GM19328 (cell line): ENCODE measurements around the gene VARS1.
A peak's percentile ranks its signal among the peaks of the same experiment; 100 is the strongest.
"Not testable (repeated sequence)": the region's sequence is repeated elsewhere in the genome, so short reads cannot be mapped to it uniquely, and the experiment has no call there.

ENCODE experiments used
- ATAC-seq: cut with Tn5 transposase; IDR thresholded peaks from one replicate; pipeline ENCODE4 v1.9.1; 2021; ENCODE audit warnings: mild to moderate bottlenecking, moderate library complexity; ENCODE audit not compliant: unreplicated experiment

Gene VARS1

GRCh38 chr6:31822036-31822821 lies 26.7 kb upstream of the VARS1 start:
- ATAC-seq: no peak

DNA sequence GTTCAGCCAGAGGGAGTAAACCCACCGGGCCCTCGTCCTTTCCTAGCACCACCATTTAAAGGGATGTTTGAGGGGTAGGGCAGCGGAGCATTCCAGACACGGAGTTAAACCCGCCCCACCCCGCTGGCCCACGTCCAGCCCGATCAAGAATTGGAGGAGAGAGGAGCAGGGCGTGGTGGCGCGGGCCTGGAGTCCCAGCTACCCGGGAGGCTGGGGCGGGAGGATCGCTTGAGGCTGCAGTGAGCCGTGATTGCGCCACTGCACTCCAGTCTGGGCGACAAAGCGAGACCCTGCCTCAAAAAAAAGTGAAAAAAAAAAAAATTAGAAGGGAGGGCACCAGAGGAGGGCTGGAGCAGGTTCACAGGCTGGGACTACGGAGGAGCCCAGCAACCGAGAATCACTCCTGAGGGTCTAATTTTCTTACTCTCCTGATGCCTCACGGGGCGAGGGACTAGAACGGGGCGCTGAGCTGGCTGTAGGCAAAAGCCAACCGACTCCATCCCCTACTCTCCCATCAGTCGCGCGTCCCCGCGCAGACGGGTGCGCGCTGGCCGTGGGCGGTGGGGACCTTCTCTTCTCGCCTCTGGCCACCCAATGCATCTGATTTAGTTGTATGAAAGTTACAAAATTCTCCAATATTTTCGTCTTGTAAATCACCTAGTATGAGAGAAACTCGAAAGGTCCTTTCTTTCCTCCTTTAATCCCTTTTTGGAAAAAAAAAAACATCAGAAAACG lies 25.9 kb upstream of the VARS1 start:
- no peak for ATAC-seq

- ATAC-seq: not testable (repeated sequence)
Measured at GRCh38 chr6:31820399-31820798, 24.8 kb upstream of the VARS1 start.

DNA sequence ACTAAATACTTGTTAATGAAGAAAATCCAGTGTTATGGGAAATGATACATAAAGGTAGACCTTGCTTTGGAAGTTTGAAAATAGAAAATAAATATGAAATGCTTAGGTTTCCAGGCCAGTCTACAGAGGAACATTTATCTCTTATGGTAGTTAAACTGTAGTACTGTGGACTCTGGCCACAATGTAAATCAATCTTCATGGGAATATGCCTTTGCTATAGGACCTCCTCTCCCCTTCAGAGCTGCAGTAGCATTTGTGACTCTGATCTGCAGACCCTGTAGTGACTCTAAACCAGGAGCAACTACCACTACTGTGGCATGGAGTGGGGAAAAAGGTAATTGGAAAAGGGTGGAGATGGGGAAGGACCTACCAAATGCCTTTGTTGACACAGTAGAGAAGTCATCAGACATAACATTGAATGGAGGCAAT lies 24.3 kb upstream of the VARS1 start:
- no peak for ATAC-seq

- ATAC-seq: not testable (repeated sequence)
Measured at GRCh38 chr6:31817929-31818511, 22.5 kb upstream of the VARS1 start.

DNA sequence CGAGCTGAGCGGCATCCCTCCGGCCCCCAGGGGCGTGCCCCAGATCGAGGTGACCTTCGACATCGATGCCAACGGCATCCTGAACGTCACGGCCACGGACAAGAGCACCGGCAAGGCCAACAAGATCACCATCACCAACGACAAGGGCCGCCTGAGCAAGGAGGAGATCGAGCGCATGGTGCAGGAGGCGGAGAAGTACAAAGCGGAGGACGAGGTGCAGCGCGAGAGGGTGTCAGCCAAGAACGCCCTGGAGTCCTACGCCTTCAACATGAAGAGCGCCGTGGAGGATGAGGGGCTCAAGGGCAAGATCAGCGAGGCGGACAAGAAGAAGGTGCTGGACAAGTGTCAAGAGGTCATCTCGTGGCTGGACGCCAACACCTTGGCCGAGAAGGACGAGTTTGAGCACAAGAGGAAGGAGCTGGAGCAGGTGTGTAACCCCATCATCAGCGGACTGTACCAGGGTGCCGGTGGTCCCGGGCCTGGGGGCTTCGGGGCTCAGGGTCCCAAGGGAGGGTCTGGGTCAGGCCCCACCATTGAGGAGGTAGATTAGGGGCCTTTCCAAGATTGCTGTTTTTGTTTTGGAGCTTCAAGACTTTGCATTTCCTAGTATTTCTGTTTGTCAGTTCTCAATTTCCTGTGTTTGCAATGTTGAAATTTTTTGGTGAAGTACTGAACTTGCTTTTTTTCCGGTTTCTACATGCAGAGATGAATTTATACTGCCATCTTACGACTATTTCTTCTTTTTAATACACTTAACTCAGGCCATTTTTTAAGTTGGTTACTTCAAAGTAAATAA lies 21.8 kb upstream of the VARS1 start:
- not testable (repeated sequence) for ATAC-seq

GRCh38 chr6:31815025-31815838 lies 19.7 kb upstream of the VARS1 start, which contains the start of the genes HSPA1A and HSPA1L:
Gene HSPA1A, plus strand, starts transcription at chr6:31815543. Its CDS starts 214 bp downstream, at chr6:31815757.
Gene HSPA1L, minus strand, starts transcription at chr6:31815283. Its CDS starts 3,311 bp downstream, at chr6:31811972.
- ATAC-seq: no peak

DNA sequence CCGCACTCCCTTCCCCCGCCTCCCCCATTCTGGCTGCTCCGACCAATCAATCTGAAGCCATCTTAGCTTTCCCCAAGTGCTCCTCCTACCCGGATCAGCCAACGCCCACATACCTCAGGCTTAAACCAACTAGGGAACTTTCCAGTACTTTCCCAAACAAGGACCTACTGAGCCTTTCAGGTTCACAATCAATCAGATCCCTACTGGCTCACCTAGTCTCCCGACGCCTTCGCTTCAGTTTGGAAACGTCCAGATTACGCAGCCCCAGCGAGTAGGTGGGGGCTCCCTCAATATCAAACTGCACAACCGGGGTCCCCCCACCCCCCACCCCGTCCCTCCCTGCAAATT lies 19.1 kb upstream of the VARS1 start:
- ATAC-seq: no peak

- no peak for ATAC-seq
Measured at GRCh38 chr6:31813465-31813849, 17.9 kb upstream of the VARS1 start.

DNA sequence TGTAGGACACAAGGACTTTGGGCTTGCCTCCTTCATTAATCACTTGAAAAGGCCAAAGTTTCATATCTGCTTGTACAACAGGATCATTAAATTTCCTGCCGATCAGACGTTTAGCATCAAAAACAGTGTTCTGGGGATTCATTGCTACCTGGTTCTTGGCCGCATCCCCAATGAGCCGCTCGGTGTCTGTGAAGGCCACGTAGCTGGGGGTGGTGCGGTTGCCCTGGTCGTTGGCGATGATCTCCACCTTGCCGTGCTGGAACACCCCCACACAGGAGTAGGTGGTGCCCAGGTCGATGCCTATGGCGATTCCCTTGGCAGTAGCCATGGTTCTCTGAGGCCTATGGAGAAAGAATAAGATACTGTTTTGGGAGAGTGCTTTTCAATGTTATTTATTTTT lies 16.1 kb upstream of the VARS1 start:
- no peak for ATAC-seq

DNA sequence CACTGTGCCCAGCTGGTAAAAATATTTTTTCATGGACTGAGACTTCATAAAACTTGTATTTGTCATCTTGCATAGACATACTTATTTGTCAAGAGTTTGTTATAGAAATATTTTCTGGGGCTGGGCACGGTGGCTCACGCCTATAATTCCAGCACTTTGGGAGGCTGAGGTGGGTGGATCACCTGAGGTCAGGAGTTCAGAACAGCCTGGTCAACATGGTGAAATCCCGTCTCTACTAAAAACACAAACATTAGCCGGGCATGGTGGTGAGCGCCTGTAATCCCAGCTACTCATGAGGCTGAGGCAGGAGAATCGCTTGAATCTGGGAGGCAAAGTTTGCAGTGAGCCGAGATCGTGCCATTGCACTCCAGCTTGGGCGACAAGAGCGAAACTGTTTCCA lies 13.0 kb upstream of the VARS1 start:
- not testable (repeated sequence) for ATAC-seq

GRCh38 chr6:31806470-31807272 lies 11.1 kb upstream of the VARS1 start, which contains the start of gene LSM2:
Gene LSM2, minus strand, starts transcription at chr6:31806966. Its CDS starts 209 bp downstream, at chr6:31806757.
- ATAC-seq: peak; percentile 89

DNA sequence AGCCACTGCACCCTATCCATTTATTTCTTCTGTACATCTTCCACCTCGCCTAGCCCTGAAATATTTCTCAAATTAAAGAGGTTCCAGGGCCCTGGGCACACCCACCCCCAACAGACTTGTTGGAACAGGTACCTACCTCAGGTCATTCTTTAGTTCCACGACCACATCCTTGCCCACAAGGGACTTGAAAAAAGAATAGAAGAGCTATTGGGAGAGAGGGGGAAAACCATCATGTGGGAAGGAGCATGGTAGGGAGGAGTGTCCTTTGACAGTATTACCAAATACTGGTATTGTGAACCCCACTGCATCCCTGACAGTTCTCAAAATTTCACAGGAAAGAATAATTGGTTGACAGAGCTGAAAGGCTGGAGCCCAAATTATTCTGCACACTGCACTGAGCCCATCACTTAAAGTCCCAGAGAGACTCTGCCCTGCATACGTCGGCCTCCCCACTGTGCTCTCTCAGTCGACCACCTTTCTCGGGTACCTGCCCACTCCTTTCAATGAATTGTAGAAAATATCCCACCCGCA lies 10.5 kb upstream of the VARS1 start:
- ATAC-seq: no peak

GRCh38 chr6:31801031-31801927 lies 5.7 kb upstream of the VARS1 start:
- not testable (repeated sequence) for ATAC-seq

- ATAC-seq: no peak
Measured at GRCh38 chr6:31799781-31800180, 4.2 kb upstream of the VARS1 start.

- no peak for ATAC-seq
Measured at GRCh38 chr6:31797588-31797987, 2.0 kb upstream of the VARS1 start.

GRCh38 chr6:31796993-31797385 lies 1.4 kb upstream of the VARS1 start:
- no peak for ATAC-seq
